NCI-H1694 (cell line): Measurements from ENCODE around the gene ATP5F1D.
"Not testable (repeated sequence)": the region's sequence is repeated elsewhere in the genome, so short reads cannot be mapped to it uniquely, and the experiment has no call there.

Source experiments
- DNase-seq: peaks from one replicate; lab custom pipeline; 2025; lab: John Stamatoyannopoulos, UW

The ATP5F1D gene

DNA sequence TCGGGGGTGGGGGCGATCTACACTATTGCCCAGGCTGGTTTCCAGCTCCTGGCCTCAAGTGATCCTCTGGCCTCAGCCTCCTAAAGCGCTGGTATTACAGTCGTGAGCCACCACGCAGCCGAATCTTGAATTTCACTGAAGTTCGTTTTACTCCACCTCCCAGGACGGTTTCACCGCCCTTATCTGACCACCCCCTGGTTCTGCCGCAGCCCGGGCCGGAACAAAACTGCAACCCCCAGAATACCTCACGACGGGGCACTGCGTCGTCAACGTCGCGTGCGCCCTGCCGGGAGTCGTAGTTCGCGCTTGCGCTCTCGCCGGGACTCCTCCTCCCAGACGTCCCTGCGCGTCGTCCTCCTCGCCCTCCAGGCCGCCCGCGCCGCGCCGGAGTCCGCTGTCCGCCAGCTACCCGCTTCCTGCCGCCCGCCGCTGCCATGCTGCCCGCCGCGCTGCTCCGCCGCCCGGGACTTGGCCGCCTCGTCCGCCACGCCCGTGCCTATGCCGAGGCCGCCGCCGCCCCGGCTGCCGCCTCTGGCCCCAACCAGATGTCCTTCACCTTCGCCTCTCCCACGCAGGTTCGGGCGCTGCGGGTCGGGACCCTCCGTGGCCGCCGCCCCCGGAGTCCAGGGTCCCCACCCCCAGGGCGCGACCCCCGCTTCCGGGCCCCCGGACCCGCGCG, at the start of gene ATP5F1D:
Gene ATP5F1D (plus strand): TSS at position 335 of the 679 bp plus-strand sequence. CDS start 100 bp downstream, at position 435.
- DNase-seq: peak; percentile 69

GRCh38 chr19:1199531-1199930, 42.0 kb upstream of the ATP5F1D start:
- DNase-seq: no peak

DNA sequence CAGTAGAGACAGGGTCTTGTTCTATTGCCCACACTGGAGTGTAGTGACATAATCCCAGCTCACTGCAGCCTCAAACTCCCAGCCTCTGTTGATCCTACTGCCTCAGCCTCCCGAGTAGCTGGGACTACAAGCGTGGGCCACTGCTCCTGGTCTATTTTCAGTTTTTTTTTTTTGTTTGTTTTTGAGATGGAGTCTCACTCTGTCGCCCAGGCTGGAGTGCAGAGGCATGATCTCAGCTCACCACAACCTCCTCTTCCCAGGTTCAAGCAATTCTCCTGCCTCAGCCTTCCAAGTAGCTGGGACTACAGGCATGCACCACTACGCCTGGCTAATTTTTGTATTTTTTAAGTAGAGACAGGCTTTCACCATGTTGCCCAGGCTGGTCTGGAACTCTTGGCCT, 40.9 kb upstream of the ATP5F1D start:
- not testable (repeated sequence) for DNase-seq

GRCh38 chr19:1205114-1206099, 36.1 kb upstream of the ATP5F1D start, which contains the start of gene STK11:
STK11 (plus strand) TSS chr19:1205778; CDS start chr19:1206914, 1,136 bp downstream.
- peak; percentile 86 for DNase-seq

DNA sequence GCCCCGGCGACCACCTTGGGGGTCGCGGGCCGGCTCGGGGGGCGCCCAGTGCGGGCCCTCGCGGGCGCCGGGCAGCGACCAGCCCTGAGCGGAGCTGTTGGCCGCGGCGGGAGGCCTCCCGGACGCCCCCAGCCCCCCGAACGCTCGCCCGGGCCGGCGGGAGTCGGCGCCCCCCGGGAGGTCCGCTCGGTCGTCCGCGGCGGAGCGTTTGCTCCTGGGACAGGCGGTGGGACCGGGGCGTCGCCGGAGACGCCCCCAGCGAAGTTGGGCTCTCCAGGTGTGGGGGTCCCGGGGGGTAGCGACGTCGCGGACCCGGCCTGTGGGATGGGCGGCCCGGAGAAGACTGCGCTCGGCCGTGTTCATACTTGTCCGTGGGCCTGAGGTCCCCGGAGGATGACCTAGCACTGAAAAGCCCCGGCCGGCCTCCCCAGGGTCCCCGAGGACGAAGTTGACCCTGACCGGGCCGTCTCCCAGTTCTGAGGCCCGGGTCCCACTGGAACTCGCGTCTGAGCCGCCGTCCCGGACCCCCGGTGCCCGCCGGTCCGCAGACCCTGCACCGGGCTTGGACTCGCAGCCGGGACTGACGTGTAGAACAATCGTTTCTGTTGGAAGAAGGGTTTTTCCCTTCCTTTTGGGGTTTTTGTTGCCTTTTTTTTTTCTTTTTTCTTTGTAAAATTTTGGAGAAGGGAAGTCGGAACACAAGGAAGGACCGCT, 35.2 kb upstream of the ATP5F1D start:
- no peak for DNase-seq

GRCh38 chr19:1206864-1207450, 34.6 kb upstream of the ATP5F1D start:
- no peak for DNase-seq

DNA sequence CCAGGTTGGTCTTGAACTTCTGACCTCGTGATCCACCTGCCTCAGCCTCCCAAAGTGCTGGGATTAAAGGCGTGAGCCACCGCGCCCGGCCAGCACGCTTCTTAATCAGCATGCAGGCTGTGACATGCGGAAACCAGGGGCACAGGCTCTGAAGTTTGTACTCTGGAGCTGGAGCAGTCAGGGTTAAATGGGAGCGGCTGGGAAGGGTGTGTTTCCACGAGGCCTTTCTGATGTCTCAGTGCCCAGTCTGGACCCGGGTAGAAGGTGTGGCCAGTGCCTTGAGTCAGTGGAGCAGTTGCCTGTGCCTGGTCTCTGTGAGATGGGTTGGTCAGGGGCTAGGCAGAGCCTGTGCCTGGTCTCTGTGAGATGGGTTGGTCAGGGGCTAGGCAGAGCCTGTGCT, 32.7 kb upstream of the ATP5F1D start:
- not testable (repeated sequence) for DNase-seq

- DNase-seq: no peak
These were observed 31.4 kb upstream of the ATP5F1D start for GRCh38 chr19:1210227-1210538.

GRCh38 chr19:1211494-1212234, 29.9 kb upstream of the ATP5F1D start:
- no peak for DNase-seq

DNA sequence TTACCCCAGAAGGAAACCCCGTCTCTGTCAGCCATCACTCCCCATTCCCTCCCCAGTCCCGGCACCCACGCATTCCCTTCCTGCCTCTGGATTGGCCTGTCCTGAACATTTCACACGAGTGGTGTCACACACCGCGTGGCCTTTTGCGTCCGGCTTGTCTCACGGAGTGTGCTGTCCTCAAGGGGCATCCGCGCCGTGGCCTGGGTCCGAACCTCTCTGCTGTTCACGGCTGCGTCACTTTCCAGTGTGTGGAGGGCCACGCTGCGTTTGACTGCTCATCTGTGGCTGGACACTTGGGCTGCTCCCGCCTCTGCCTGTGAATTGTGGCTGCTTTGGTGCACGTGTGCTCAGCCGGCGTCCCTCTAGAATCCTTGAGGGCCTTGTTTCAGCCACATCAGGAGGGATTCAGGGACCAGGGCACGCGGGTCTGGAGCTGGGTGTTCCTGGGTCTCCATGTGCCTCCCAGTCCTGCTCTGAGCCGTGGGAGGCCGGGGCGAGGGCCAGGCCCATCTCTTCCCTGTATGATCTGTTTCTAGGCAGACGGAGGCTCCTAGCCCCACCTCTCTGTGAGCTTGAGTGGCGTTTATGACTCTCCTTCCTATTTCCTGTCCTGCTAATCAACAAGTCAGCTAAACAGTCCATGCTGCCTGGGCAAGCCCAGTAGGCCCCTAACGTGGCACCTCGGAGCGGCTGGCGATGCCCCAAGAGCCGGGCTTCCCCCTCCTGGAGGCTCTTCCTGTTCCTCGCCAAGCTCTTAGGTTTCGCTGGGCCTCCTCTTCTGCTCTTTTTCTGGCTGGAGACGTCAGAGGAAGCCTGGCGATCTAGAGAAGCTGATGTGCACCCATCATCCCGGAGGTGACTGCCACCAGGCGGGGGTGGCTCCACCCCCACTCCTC, 27.9 kb upstream of the ATP5F1D start:
- DNase-seq: no peak

- no peak for DNase-seq
These were observed 27.2 kb upstream of the ATP5F1D start for GRCh38 chr19:1214299-1214861.

GRCh38 chr19:1214862-1215731, 26.5 kb upstream of the ATP5F1D start:
- no peak for DNase-seq

DNA sequence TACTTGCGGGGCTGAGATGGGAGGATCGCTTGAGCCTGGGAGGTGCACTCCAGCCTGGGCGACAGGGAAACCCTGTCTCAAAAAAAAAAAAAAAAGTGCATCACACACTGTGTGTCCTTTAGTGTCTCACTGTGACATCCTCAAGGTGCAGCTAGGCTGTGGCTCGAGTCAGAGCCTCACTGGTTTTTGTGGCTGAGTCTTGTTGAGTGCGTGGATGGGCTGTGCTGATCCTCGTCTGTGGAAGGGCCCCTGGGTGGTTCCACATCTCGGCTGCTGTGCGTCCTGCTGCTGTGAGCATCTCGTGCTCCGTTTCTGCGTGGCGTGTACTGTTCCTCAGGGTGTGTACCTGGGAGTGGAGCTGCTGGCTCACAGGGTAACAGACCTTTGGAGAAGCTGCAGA, 24.8 kb upstream of the ATP5F1D start:
- DNase-seq: no peak

DNA sequence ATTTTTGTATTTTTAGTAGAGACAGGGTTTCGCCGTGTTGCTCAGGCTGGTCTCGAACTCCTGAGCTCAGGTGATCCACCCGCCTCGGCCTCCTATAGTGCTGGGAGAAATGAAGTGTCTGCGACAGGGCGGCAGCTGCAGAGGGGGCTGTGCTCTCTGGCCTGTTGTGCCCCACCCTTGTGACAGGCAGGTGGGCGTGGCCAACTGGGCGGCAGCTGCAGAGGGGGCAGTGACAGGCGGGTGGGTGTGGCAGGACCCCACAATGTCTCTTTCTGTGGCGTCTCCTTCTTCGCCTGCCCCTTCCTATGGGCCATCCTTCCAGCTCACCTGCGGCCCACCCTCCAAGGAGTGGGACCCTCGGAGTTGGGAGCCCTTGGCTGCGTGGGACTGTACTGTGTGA, 24.2 kb upstream of the ATP5F1D start:
- DNase-seq: no peak

DNA sequence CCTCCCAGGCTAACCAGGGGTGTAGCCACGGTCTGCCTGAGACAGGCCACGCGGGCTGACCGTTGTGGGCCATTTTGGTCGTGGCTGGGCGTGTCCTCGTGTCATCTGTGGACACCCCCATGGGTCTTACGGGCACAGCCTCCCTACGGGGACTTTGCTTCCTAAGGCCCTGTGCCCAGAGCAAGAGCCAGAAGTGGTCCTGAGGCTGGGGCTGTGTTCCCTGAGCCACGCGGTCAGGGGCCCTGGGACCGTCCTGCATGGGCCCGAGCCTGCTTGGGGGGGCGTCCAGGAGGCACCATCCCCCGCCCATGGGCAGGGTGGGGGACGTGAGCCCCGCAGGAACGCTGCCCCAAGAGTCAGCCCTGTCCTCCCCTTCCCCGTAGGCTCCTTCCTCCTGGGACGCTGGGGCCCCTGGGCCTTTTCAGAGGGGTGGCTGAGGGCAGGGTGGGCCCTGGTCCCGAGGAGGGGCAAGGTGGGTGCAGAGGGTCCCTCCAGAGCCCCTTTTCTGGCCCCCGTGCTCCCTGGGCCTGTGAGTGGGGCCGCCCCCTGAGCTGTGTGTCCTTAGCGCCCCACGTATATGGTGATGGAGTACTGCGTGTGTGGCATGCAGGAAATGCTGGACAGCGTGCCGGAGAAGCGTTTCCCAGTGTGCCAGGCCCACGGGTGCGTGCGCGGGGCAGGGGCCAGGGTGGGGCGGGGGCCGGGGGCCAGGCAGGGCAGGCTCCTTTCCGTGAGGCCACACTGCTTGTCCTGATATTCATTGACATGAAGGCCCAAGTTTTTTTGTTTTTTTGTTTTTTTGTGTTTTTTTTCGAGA, 22.6 kb upstream of the ATP5F1D start:
- DNase-seq: no peak

- no peak for DNase-seq
These were observed 21.6 kb upstream of the ATP5F1D start for GRCh38 chr19:1219786-1220476.

DNA sequence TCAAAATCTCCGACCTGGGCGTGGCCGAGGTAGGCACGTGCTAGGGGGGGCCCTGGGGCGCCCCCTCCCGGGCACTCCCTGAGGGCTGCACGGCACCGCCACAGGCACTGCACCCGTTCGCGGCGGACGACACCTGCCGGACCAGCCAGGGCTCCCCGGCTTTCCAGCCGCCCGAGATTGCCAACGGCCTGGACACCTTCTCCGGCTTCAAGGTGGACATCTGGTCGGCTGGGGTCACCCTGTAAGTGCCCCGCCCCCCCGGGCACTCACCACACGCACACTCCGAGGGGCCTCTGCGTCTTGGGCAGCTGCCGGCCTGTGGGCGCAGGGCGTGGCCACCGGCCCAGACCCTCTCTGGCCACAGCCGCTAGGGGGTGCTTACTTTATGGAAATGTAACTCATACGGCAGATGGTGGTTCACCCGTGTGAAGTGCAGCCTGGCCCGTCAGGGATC, 21.0 kb upstream of the ATP5F1D start:
- DNase-seq: peak; percentile 29
